Endothelial cell of umbilical vein (primary cell): ENCODE results near the gene MIER3. TPM values are rescaled to one million over a fixed set of nuclear protein-coding genes. Genes with fewer than 3 reads are reported as not detected.

Experiments
- BruUV-seq: library from RNA; stranded (reverse); fragments of 400-500 nt; replicated peaks from 2 replicates; lab custom pipeline; 2021; lab: Mats Ljungman, UMichigan
- CTCF ChIA-PET: fragments of 300-600, 350-600 bp; sonication (Branson Sonifier 250); formaldehyde crosslinking; loops from one replicate; lab custom pipeline; 2021; ENCODE audit warnings: antibody characterized with exemption, inconsistent platforms; lab: Charles Lee
- POLR2A ChIA-PET: fragments of 300-600, 350-600 bp; sonication (Branson Sonifier 250); formaldehyde crosslinking; loops from one replicate; lab custom pipeline; 2021; ENCODE audit warnings: antibody characterized with exemption, inconsistent platforms; lab: Charles Lee
- DNase-seq: peaks from one replicate; pipeline ENCODE4 v3.0.0-alpha.2; 2011; ENCODE audit warnings: low read depth, low spot score
- FAIRE-seq: peaks from 2 replicates; lab custom pipeline; 2011; peaks lifted over from hg19 to GRCh38; lab: Jason Lieb, UNC
- H2AFZ ChIP-seq: 2 replicates; pipeline ENCODE4 v1.6.0; 2012; ENCODE audit warnings: low read depth, low read length, control low read depth, inconsistent platforms
- H3K27ac ChIP-seq: 2 replicates; pipeline ENCODE4 v1.5.1; 2011; ENCODE audit warnings: low read depth, mild to moderate bottlenecking, control low read depth, low read length, moderate library complexity; ENCODE audit not compliant: insufficient read depth
- H3K27me3 ChIP-seq, 2 experiments: 2 replicates each; pipeline versions ENCODE4 v1.6.0 to v1.6.1; 2011; ENCODE audit warnings: low read length in 2 of 2, mixed read lengths in 1 of 2; ENCODE audit not compliant: control insufficient read depth in 2 of 2, insufficient read depth in 2 of 2
- H3K36me3 ChIP-seq, 2 experiments: 2 replicates in 1 of 2; 3 replicates in 1 of 2; pipeline ENCODE4 v1.5.1; 2011; ENCODE audit warnings: low read length in 2 of 2, mild to moderate bottlenecking in 1 of 2, moderate library complexity in 1 of 2; ENCODE audit not compliant: control insufficient read depth in 2 of 2, insufficient read depth in 2 of 2; ENCODE audit errors: extremely low read depth in 1 of 2
- H3K4me1 ChIP-seq: 3 replicates; pipeline ENCODE4 v1.5.1; 2011; ENCODE audit warnings: mild to moderate bottlenecking, low read length; ENCODE audit not compliant: control insufficient read depth, insufficient read depth; ENCODE audit errors: extremely low read depth
- H3K4me2 ChIP-seq: 2 replicates; pipeline ENCODE4 v1.6.1; 2011; ENCODE audit warnings: low read length, control low read depth, mixed read lengths; ENCODE audit not compliant: insufficient read depth
- H3K4me3 ChIP-seq, 3 experiments: fragments of 200-600 bp in 1 of 3; sonication (generic), shearing (Covaris generic) in 1 of 3; replicated peaks in 1 of 3; 2 replicates each; pipeline ENCODE4 v1.5.1; 2011 to 2016; ENCODE audit warnings: control low read depth in 3 of 3, low read length in 3 of 3, mild to moderate bottlenecking in 2 of 3, inconsistent platforms in 1 of 3, low read depth in 1 of 3, moderate library complexity in 1 of 3; ENCODE audit not compliant: insufficient read depth in 1 of 3
- H3K79me2 ChIP-seq: 2 replicates; pipeline ENCODE4 v1.6.0; 2012; ENCODE audit warnings: low read length, inconsistent platforms; ENCODE audit not compliant: control insufficient read depth, insufficient read depth
- H3K9ac ChIP-seq: replicated peaks from 2 replicates; pipeline ENCODE3; 2011; ENCODE audit warnings: low read length, control low read depth; ENCODE audit not compliant: insufficient read depth; ENCODE audit errors: extremely low read depth
- H3K9me1 ChIP-seq: replicated peaks from 3 replicates; pipeline ENCODE4 v1.6.0; 2011; ENCODE audit warnings: mild to moderate bottlenecking, low read length; ENCODE audit not compliant: control insufficient read depth, insufficient read depth; ENCODE audit errors: extremely low read depth
- H3K9me3 ChIP-seq: replicated peaks from 2 replicates; pipeline ENCODE4 v1.5.1; 2012; ENCODE audit warnings: low read length, inconsistent platforms; ENCODE audit not compliant: control insufficient read depth, insufficient read depth
- H4K20me1 ChIP-seq: replicated peaks from 2 replicates; pipeline ENCODE3; 2011; ENCODE audit warnings: mild to moderate bottlenecking, low read length; ENCODE audit not compliant: control insufficient read depth, insufficient read depth; ENCODE audit errors: extremely low read depth
- EZH2 ChIP-seq: IDR thresholded peaks from 2 replicates; pipeline ENCODE4 v1.6.1; 2012; ENCODE audit warnings: borderline replicate concordance, low read depth, mild to moderate bottlenecking, moderate library complexity, low read length, inconsistent platforms; ENCODE audit not compliant: severe bottlenecking
- FOS ChIP-seq: IDR thresholded peaks from 2 replicates; pipeline ENCODE4 v1.6.1; 2011; ENCODE audit warnings: mild to moderate bottlenecking, low read length, moderate library complexity, borderline replicate concordance; ENCODE audit not compliant: insufficient read depth
- GATA2 ChIP-seq: IDR thresholded peaks from 2 replicates; pipeline ENCODE4 v1.7.0; 2011; ENCODE audit warnings: low read depth, mild to moderate bottlenecking, moderate library complexity, mixed read lengths, low read length; ENCODE audit not compliant: insufficient read length, insufficient read depth
- JUN ChIP-seq: IDR thresholded peaks from 2 replicates; pipeline ENCODE4 v1.6.1; 2011; ENCODE audit warnings: borderline replicate concordance, low read depth; ENCODE audit not compliant: insufficient read length, insufficient read depth
- MYC ChIP-seq: IDR thresholded peaks from one replicate; pipeline ENCODE4 v1.6.1; 2011; ENCODE audit warnings: mild to moderate bottlenecking, low read depth, low read length
- POLR2A ChIP-seq: IDR thresholded peaks from 2 replicates; pipeline ENCODE4 v1.6.1; 2012; ENCODE audit warnings: low read depth, mild to moderate bottlenecking, control low read depth, low read length
- POLR2AphosphoS5 ChIP-seq: IDR thresholded peaks from 2 replicates; pipeline ENCODE4 v1.6.1; 2012; ENCODE audit warnings: low read depth, mild to moderate bottlenecking, control low read depth, low read length, moderate library complexity; ENCODE audit not compliant: insufficient read depth
- dilution Hi-C: fragments of 300-500 bp; cut with MboI; formaldehyde crosslinking; loops from one replicate; pipeline ENCODE4 v1.15.0; 2019; ENCODE audit warnings: low sequenced_read_pairs; ENCODE audit not compliant: extremely low pct_ligation_motif_present
- intact Hi-C: fragments of 100-400 bp; cut with micrococcal nuclease; formaldehyde crosslinking; loops from one replicate; pipeline ENCODE4 v1.10.0; 2022
- polyA plus RNA-seq, 4 experiments: library from polyadenylated mRNA; depleted of rRNA in 3 of 4; stranded (reverse) in 3 of 4; unstranded in 1 of 4; fragments of >200 nt; gene quantifications; 2 replicates each; pipeline versions ENCODE4 v1.2.1 to v1.2.3, GENCODE V29; 2011 to 2012; ENCODE audit warnings: missing spikeins in 1 of 4
- total RNA-seq: library from RNA; stranded (reverse); gene quantifications from 2 replicates; pipeline ENCODE4 v1.2.3, GENCODE V29; 2021
- TF ChIP-seq, protein P1 (sequence below): IDR thresholded peaks from 2 replicates; pipeline ENCODE4 v1.6.1; 2011; ENCODE audit not compliant: insufficient read depth, insufficient read length
- TF ChIP-seq, protein P2 (sequence below), 2 donors: IDR thresholded peaks; 1 replicate in 1 of 2; 2 replicates in 1 of 2; pipeline ENCODE4 v1.5.1; 2011; ENCODE audit warnings: low read length in 2 of 2, mild to moderate bottlenecking in 2 of 2, moderate library complexity in 2 of 2, control low read depth in 1 of 2, inconsistent platforms in 1 of 2, low read depth in 1 of 2; ENCODE audit not compliant: insufficient read depth in 1 of 2; ENCODE audit errors: extremely low read depth in 1 of 2

Gene MIER3
- total and polyA plus RNA-seq, 2 donors (not counting 3 experiments of a cell fraction or from before 2014, with no cell fraction given): 6.6 to 20.5 TPM

DNA sequence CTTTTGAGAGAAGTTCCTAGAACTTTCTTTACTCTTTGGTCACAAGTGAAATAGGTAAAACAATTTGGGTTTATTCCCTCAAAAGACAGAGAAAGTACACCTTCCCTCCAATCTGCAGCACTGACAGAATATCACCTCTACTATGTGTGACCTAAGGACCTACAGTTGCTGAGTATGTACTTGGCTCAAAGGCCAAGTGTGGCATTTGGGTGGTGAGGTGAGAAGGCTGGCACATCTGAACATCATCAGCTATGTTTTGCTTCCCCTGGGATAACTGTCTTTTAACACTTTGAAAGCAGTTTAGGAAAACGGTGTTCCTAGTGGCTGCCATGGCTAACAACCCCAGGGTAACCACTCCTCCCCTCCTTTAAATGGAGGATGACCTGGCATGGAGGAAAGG lies 17.6 kb downstream of the MIER3 start:
- Histone ChIP-seq H3K9ac (no peak overlapping the region), H3K9me1 (no peaks in the 10 kb centered on the region), H3K36me3 (peaks cover 17 to 42% of the 10 kb centered on the region in 2 experiments), H3K4me2 (no peak overlapping the region), H3K4me1 (no peaks in the 10 kb centered on the region), H3K9me3 (no peaks in the 10 kb centered on the region), H3K27me3 (no peaks in the 10 kb centered on the region), H3K27ac (no peak overlapping the region), H3K79me2 (no peaks in the 10 kb centered on the region), H2AFZ (no peak overlapping the region), H4K20me1 (no peaks in the 10 kb centered on the region), H3K4me3 (no peak overlapping the region)
- TF ChIP-seq POLR2AphosphoS5 (no peak), EZH2 (no peak), FOS (no peak), POLR2A (no peak), MYC (no peak), GATA2 (no peak), JUN (no peak)
- TF ChIP-seq, protein P1, sequence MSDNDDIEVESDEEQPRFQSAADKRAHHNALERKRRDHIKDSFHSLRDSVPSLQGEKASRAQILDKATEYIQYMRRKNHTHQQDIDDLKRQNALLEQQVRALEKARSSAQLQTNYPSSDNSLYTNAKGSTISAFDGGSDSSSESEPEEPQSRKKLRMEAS: no peak
- TF ChIP-seq, protein P2, sequence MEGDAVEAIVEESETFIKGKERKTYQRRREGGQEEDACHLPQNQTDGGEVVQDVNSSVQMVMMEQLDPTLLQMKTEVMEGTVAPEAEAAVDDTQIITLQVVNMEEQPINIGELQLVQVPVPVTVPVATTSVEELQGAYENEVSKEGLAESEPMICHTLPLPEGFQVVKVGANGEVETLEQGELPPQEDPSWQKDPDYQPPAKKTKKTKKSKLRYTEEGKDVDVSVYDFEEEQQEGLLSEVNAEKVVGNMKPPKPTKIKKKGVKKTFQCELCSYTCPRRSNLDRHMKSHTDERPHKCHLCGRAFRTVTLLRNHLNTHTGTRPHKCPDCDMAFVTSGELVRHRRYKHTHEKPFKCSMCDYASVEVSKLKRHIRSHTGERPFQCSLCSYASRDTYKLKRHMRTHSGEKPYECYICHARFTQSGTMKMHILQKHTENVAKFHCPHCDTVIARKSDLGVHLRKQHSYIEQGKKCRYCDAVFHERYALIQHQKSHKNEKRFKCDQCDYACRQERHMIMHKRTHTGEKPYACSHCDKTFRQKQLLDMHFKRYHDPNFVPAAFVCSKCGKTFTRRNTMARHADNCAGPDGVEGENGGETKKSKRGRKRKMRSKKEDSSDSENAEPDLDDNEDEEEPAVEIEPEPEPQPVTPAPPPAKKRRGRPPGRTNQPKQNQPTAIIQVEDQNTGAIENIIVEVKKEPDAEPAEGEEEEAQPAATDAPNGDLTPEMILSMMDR (IDR thresholded peaks at IDR 0.05; ENCODE audit: extremely low read depth in 1 of 2, insufficient read depth in 1 of 2, low read depth in 1 of 2, low read length in 2 of 2): no peak
- ChIA-PET CTCF (no interaction called here), POLR2A (no interaction called here)
- intact Hi-C loops (no loop called here), dilution Hi-C loops (no loop called here)
- DNase-seq (no peak), FAIRE-seq (no peak)
- no TSS peak for BruUV-seq
